K562 (cell line): ENCODE data around the gene ARL4D. TPM values are rescaled to one million over a fixed set of nuclear protein-coding genes. Genes with fewer than 3 reads are reported as not detected.

Experiments
- ATF6 ChIP-seq: sonication (generic); formaldehyde crosslinking; IDR thresholded peaks from 2 replicates; pipeline ENCODE4 v1.4.0; 2020; ENCODE audit warnings: mild to moderate bottlenecking, missing genetic modification reagents
- BDP1 ChIP-seq: IDR thresholded peaks from 3 replicates; pipeline ENCODE4 v1.6.1; 2011; ENCODE audit not compliant: insufficient read length, insufficient read depth
- CEBPZ ChIP-seq: fragments of 150-350 bp; IDR thresholded peaks from 2 replicates; pipeline ENCODE4 v1.6.1; 2014; ENCODE audit warnings: low read depth, mild to moderate bottlenecking, low read length, borderline replicate concordance
- GATA2 ChIP-seq: sonication (generic); formaldehyde crosslinking; IDR thresholded peaks from 2 replicates; pipeline ENCODE4 v1.4.0; 2020; ENCODE audit warnings: mild to moderate bottlenecking, missing genetic modification reagents
- GATAD2A ChIP-seq: fragments of 450-650 bp; IDR thresholded peaks from 2 replicates; pipeline ENCODE4 v1.6.1; 2017
- GTF2A2 ChIP-seq: IDR thresholded peaks from 2 replicates; pipeline ENCODE4 v1.6.1; 2016; ENCODE audit warnings: mild to moderate bottlenecking, missing genetic modification characterization, missing compliant biosample characterization
- ILK ChIP-seq: fragments of 450-650 bp; IDR thresholded peaks from 2 replicates; pipeline ENCODE4 v1.6.1; 2016; ENCODE audit warnings: missing genetic modification characterization, low read depth, mild to moderate bottlenecking, missing compliant biosample characterization, moderate library complexity, borderline replicate concordance
- MITF ChIP-seq: IDR thresholded peaks from 2 replicates; pipeline ENCODE4 v1.6.1; 2014; ENCODE audit warnings: antibody characterized with exemption
- PML ChIP-seq: IDR thresholded peaks from 2 replicates; pipeline ENCODE4 v1.6.1; 2012; ENCODE audit warnings: low read length, inconsistent platforms
- PRPF4 ChIP-seq: fragments of 200-400 bp; formaldehyde crosslinking; IDR thresholded peaks from one replicate; pipeline ENCODE4 v1.6.1; 2017; ENCODE audit warnings: low read length, low read depth, mild to moderate bottlenecking; ENCODE audit not compliant: insufficient read depth, poor library complexity, severe bottlenecking
- SMARCB1 ChIP-seq: IDR thresholded peaks from 2 replicates; pipeline ENCODE4 v1.6.1; 2011; ENCODE audit warnings: improper control_type of control experiment, low read depth; ENCODE audit not compliant: insufficient read length
- TRIM24 ChIP-seq, 2 experiments: fragments of 450-650 bp; IDR thresholded peaks; 2 replicates each; pipeline ENCODE4 v1.6.1; 2016
- TRIM25 ChIP-seq: fragments of 450-650 bp; IDR thresholded peaks from 2 replicates; pipeline ENCODE4 v1.7.0; 2016; ENCODE audit warnings: borderline replicate concordance
- XRCC5 ChIP-seq: fragments of 200-400 bp; formaldehyde crosslinking; IDR thresholded peaks from 2 replicates; pipeline ENCODE4 v1.6.1; 2017; ENCODE audit warnings: low read depth, mild to moderate bottlenecking, low read length
- ZBTB17 ChIP-seq: fragments of 450-650 bp; formaldehyde crosslinking; IDR thresholded peaks from 2 replicates; pipeline ENCODE4 v1.4.0; 2020; ENCODE audit warnings: mild to moderate bottlenecking
- ZBTB34 ChIP-seq: fragments of 250-450 bp; sonication (Bioruptor Pico); IDR thresholded peaks from 2 replicates; pipeline ENCODE4 v1.8.0; 2021; ENCODE audit warnings: mild to moderate bottlenecking, moderate library complexity
- ZNF217 ChIP-seq: sonication (generic); formaldehyde crosslinking; IDR thresholded peaks from 2 replicates; pipeline ENCODE4 v1.8.0; 2022; ENCODE audit warnings: mild to moderate bottlenecking, missing genetic modification reagents
- ZNF3 ChIP-seq: fragments of 250-450 bp; sonication (Bioruptor Pico); IDR thresholded peaks from 2 replicates; pipeline ENCODE4 v1.5.0; 2021; ENCODE audit warnings: mild to moderate bottlenecking, moderate library complexity
- ZNF57 ChIP-seq: fragments of 450-650 bp; formaldehyde crosslinking; IDR thresholded peaks from 2 replicates; pipeline ENCODE4 v1.4.0; 2020; ENCODE audit warnings: mild to moderate bottlenecking, moderate library complexity
- polyA plus RNA-seq, 8 experiments: library from polyadenylated mRNA; depleted of rRNA in 4 of 8; stranded (reverse) in 5 of 8; unstranded in 3 of 8; fragments of >200 nt; fragmentation: Nextera tagmentation in 2 of 8; fragmentation: Illumina TruSeq in 1 of 8; extraction: Ambion mirVana in 2 of 8; extraction: Trizol in 1 of 8; gene quantifications; 2 replicates each; pipeline versions ENCODE4 v1.2.1 to v1.2.3, GENCODE V29; 2011 to 2014; ENCODE audit warnings: inconsistent platforms in 1 of 8, missing spikeins in 1 of 8
- total RNA-seq, 7 experiments: library from RNA; depleted of rRNA in 6 of 7; stranded (reverse); fragments of >200 nt in 6 of 7; fragmentation: Illumina TruSeq in 2 of 7; extraction: Trizol in 2 of 7; gene quantifications; 2 replicates each; pipeline versions ENCODE4 v1.2.1 to v1.2.3, GENCODE V29; 2011 to 2021; ENCODE audit warnings: low replicate concordance in 1 of 7

The ARL4D gene
- total and polyA plus RNA-seq, 9 of the 15 experiments (the other 6 are each of a cell fraction or from before 2014, with no cell fraction given) = 0.07 to 0.53 (median 0.28) TPM; not detected in 1

- TF ChIP-seq GTF2A2 = no peak
- peak; percentile 75 for TF ChIP-seq GATA2 (CRISPR knock-in tag)
- TF ChIP-seq ATF6 (CRISPR knock-in tag) = no peak
- no peak for TF ChIP-seq ZNF217 (CRISPR knock-in tag)
- TF ChIP-seq CEBPZ = no peak
- TF ChIP-seq ILK (tag) = no peak
- no peak for TF ChIP-seq XRCC5
- TF ChIP-seq MITF = no peak
- no peak for TF ChIP-seq BDP1
- TF ChIP-seq ZBTB34 (CRISPR knock-in tag) = no peak
- no peak for TF ChIP-seq PRPF4
- TF ChIP-seq ZBTB17 = no peak
- peak; percentile 57 to 81 for TF ChIP-seq TRIM24 (IDR thresholded peaks at IDR 0.05)
- TF ChIP-seq TRIM25 = no peak
- TF ChIP-seq GATAD2A = no peak
- no peak for TF ChIP-seq ZNF3 (CRISPR knock-in tag)
- peak; percentile 76 for TF ChIP-seq PML
- TF ChIP-seq ZNF57 (CRISPR knock-in tag) = no peak
- TF ChIP-seq SMARCB1 = no peak
These were observed 5.1 kb downstream of the ARL4D start (continued) for GRCh38 chr17:43403846-43404245.
